SK-N-SH (cell line): ENCODE results near the gene EIF3D.

Source experiments
- EP300 ChIP-seq, 2 experiments: IDR thresholded peaks; 2 replicates each; pipeline versions ENCODE4 v1.4.0 to v1.6.1; 2012; ENCODE audit warnings: borderline replicate concordance in 1 of 2, low read depth in 1 of 2, low read length in 1 of 2
- MXI1 ChIP-seq: IDR thresholded peaks from 2 replicates; pipeline ENCODE4 v1.6.1; 2012; ENCODE audit warnings: mild to moderate bottlenecking, low read depth, low read length, improper control_type of control experiment
- POLR2AphosphoS5 ChIP-seq: IDR thresholded peaks from 2 replicates; pipeline ENCODE4 v1.6.1; 2012; ENCODE audit warnings: low read depth, low read length
- RAD21 ChIP-seq: IDR thresholded peaks from 2 replicates; pipeline ENCODE4 v1.6.1; 2012; ENCODE audit warnings: mild to moderate bottlenecking, low read length
- RXRA ChIP-seq: IDR thresholded peaks from 2 replicates; pipeline ENCODE4 v1.4.0; 2012; ENCODE audit warnings: low read depth, mild to moderate bottlenecking, borderline replicate concordance
- SIN3A ChIP-seq: IDR thresholded peaks from 2 replicates; pipeline ENCODE4 v1.6.1; 2012; ENCODE audit warnings: low read depth, mild to moderate bottlenecking, low read length, moderate library complexity, borderline replicate concordance
- TAF1 ChIP-seq: IDR thresholded peaks from 2 replicates; pipeline ENCODE4 v1.6.1; 2012; ENCODE audit warnings: low read depth, mild to moderate bottlenecking, low read length, moderate library complexity, borderline replicate concordance
- YY1 ChIP-seq: IDR thresholded peaks from 2 replicates; pipeline ENCODE4 v1.4.0; 2012; ENCODE audit warnings: low read depth, mild to moderate bottlenecking
- TF ChIP-seq, protein P1 (sequence below): fragments of 200-600 bp; sonication (generic); IDR thresholded peaks from 2 replicates; pipeline ENCODE4 v1.6.1; 2017; ENCODE audit warnings: antibody characterized with exemption, mild to moderate bottlenecking, moderate library complexity
- TF ChIP-seq, protein P2 (sequence below): IDR thresholded peaks from 2 replicates; pipeline ENCODE4 v1.6.1; 2012; ENCODE audit warnings: mild to moderate bottlenecking, low read depth, low read length, moderate library complexity
- TF ChIP-seq, protein P3 (sequence below): IDR thresholded peaks from 2 replicates; pipeline ENCODE4 v1.4.0; 2012; ENCODE audit warnings: low read depth
- TF ChIP-seq, protein P4 (sequence below): fragments of 150-350 bp; IDR thresholded peaks from 2 replicates; pipeline ENCODE4 v1.6.1; 2017; ENCODE audit warnings: antibody characterized with exemption, low read length, low read depth, borderline replicate concordance

- TF ChIP-seq, protein P1, sequence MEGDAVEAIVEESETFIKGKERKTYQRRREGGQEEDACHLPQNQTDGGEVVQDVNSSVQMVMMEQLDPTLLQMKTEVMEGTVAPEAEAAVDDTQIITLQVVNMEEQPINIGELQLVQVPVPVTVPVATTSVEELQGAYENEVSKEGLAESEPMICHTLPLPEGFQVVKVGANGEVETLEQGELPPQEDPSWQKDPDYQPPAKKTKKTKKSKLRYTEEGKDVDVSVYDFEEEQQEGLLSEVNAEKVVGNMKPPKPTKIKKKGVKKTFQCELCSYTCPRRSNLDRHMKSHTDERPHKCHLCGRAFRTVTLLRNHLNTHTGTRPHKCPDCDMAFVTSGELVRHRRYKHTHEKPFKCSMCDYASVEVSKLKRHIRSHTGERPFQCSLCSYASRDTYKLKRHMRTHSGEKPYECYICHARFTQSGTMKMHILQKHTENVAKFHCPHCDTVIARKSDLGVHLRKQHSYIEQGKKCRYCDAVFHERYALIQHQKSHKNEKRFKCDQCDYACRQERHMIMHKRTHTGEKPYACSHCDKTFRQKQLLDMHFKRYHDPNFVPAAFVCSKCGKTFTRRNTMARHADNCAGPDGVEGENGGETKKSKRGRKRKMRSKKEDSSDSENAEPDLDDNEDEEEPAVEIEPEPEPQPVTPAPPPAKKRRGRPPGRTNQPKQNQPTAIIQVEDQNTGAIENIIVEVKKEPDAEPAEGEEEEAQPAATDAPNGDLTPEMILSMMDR, result no peak
- TF ChIP-seq EP300 (IDR thresholded peaks at IDR 0.05; ENCODE audit: borderline replicate concordance in 1 of 2, low read depth in 1 of 2, low read length in 1 of 2), result no peak
- TF ChIP-seq, protein P2, sequence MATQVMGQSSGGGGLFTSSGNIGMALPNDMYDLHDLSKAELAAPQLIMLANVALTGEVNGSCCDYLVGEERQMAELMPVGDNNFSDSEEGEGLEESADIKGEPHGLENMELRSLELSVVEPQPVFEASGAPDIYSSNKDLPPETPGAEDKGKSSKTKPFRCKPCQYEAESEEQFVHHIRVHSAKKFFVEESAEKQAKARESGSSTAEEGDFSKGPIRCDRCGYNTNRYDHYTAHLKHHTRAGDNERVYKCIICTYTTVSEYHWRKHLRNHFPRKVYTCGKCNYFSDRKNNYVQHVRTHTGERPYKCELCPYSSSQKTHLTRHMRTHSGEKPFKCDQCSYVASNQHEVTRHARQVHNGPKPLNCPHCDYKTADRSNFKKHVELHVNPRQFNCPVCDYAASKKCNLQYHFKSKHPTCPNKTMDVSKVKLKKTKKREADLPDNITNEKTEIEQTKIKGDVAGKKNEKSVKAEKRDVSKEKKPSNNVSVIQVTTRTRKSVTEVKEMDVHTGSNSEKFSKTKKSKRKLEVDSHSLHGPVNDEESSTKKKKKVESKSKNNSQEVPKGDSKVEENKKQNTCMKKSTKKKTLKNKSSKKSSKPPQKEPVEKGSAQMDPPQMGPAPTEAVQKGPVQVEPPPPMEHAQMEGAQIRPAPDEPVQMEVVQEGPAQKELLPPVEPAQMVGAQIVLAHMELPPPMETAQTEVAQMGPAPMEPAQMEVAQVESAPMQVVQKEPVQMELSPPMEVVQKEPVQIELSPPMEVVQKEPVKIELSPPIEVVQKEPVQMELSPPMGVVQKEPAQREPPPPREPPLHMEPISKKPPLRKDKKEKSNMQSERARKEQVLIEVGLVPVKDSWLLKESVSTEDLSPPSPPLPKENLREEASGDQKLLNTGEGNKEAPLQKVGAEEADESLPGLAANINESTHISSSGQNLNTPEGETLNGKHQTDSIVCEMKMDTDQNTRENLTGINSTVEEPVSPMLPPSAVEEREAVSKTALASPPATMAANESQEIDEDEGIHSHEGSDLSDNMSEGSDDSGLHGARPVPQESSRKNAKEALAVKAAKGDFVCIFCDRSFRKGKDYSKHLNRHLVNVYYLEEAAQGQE, result no peak
- TF ChIP-seq, protein P3, sequence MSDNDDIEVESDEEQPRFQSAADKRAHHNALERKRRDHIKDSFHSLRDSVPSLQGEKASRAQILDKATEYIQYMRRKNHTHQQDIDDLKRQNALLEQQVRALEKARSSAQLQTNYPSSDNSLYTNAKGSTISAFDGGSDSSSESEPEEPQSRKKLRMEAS, result no peak
- no peak for TF ChIP-seq YY1
- no peak for TF ChIP-seq RXRA
- TF ChIP-seq, protein P4, sequence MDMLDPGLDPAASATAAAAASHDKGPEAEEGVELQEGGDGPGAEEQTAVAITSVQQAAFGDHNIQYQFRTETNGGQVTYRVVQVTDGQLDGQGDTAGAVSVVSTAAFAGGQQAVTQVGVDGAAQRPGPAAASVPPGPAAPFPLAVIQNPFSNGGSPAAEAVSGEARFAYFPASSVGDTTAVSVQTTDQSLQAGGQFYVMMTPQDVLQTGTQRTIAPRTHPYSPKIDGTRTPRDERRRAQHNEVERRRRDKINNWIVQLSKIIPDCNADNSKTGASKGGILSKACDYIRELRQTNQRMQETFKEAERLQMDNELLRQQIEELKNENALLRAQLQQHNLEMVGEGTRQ, result no peak
- no peak for TF ChIP-seq RAD21
- no peak for TF ChIP-seq MXI1
- no peak for TF ChIP-seq TAF1
- no peak for TF ChIP-seq SIN3A
- TF ChIP-seq POLR2AphosphoS5, result no peak
These were observed 62.7 kb downstream of the EIF3D start for GRCh38 chr22:36466258-36466657.
